Right lobe of liver (tissue), 4 donors: ENCODE data around the gene CCDC61.

Experiments
- CTCF ChIP-seq, 4 donors: fragments of 200-600 bp in 3 of 4; fragments of 450-650 bp in 1 of 4; IDR thresholded peaks; one replicate each; pipeline versions ENCODE4 v1.5.1 to v1.8.0; 2016 to 2022; ENCODE audit warnings: antibody characterized with exemption in 4 of 4, mild to moderate bottlenecking in 2 of 4
- POLR2A ChIP-seq: fragments of 450-650 bp; IDR thresholded peaks from one replicate; pipeline ENCODE4 v1.6.1; 2017; ENCODE audit warnings: antibody characterized with exemption, mild to moderate bottlenecking
- donor health status: DM: no; HTN: no; CAD: no.
- donor health status: DM: no; HTN: no; CAD: no.
- donor health status: DM: no; HTN: yes; CAD: no.

DNA sequence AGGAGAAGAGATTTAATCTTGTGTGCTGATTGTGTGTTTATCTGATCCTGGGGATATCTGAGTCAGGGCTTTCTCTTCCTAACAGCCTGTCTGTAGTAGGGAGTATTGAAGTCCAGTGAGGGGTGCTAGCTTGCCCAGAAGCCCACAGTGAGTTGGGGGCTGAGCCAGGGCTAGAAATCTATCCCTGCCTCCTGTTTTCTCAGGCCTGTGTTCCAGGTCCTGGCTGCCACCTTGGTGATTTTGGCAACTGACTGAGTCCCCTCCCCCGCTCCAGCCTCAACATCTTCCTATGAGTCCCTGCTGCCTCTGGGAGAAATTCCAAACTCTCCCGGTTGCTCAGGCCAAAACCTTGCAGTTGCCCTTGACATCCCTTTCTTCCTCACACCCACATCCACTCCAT, 13.9 kb upstream of the CCDC61 start:
- TF ChIP-seq CTCF (IDR thresholded peaks at IDR 0.05) (no peak), POLR2A (no peak)
